Activated T-cell treated with anti-CD3 and anti-CD28 coated beads, Interleukin-2, amount 50 U/mL, for 24 hours (primary cell): ENCODE data around the gene ACOT11.

Experiments
- DNase-seq: peaks from one replicate; pipeline ENCODE4 v3.0.0-alpha.2; 2020
- H3K27ac Mint-ChIP-seq: 2 replicates; pipeline ENCODE4 v1.8.0; 2020; ENCODE audit warnings: mild to moderate bottlenecking, mixed read lengths
- H3K27me3 Mint-ChIP-seq: 2 replicates; pipeline ENCODE4 v1.8.0; 2020; ENCODE audit warnings: mixed read lengths
- H3K36me3 Mint-ChIP-seq: 2 replicates; pipeline ENCODE4 v1.8.0; 2020; ENCODE audit warnings: low read depth, mixed read lengths
- H3K4me1 Mint-ChIP-seq: 2 replicates; pipeline ENCODE4 v1.8.0; 2020; ENCODE audit warnings: low read depth, mixed read lengths
- H3K4me3 Mint-ChIP-seq: 2 replicates; pipeline ENCODE4 v1.8.0; 2020; ENCODE audit warnings: mild to moderate bottlenecking, moderate library complexity, mixed read lengths
- H3K9me3 Mint-ChIP-seq: 2 replicates; pipeline ENCODE4 v1.8.0; 2020; ENCODE audit warnings: mixed read lengths

The ACOT11 gene

GRCh38 chr1:54582566-54583306, 34.7 kb downstream of the ACOT11 start:
- no peaks in the 10 kb centered on the region for H3K36me3 Mint-ChIP-seq
- no peak overlapping the region for H3K4me3 Mint-ChIP-seq
- no peaks in the 10 kb centered on the region for H3K27me3 Mint-ChIP-seq
- H3K27ac Mint-ChIP-seq = no peak overlapping the region
- no peak for DNase-seq
- no peaks in the 10 kb centered on the region for H3K4me1 Mint-ChIP-seq
- no peaks in the 10 kb centered on the region for H3K9me3 Mint-ChIP-seq

GRCh38 chr1:54583307-54583686, 35.3 kb downstream of the ACOT11 start:
- H3K9me3 Mint-ChIP-seq = no peaks in the 10 kb centered on the region
- no peak for DNase-seq
- no peak overlapping the region for H3K27ac Mint-ChIP-seq
- no peaks in the 10 kb centered on the region for H3K36me3 Mint-ChIP-seq
- H3K4me1 Mint-ChIP-seq = peaks cover under 1% of the 10 kb centered on the region
- no peaks in the 10 kb centered on the region for H3K27me3 Mint-ChIP-seq
- no peak overlapping the region for H3K4me3 Mint-ChIP-seq

- peaks cover 5% of the 10 kb centered on the region for H3K4me1 Mint-ChIP-seq
- H3K9me3 Mint-ChIP-seq = no peaks in the 10 kb centered on the region
- H3K27ac Mint-ChIP-seq = no peak overlapping the region
- no peaks in the 10 kb centered on the region for H3K27me3 Mint-ChIP-seq
- H3K36me3 Mint-ChIP-seq = no peaks in the 10 kb centered on the region
- no peak for DNase-seq
- H3K4me3 Mint-ChIP-seq = no peak overlapping the region
Measured at GRCh38 chr1:54583871-54584270, 35.8 kb downstream of the ACOT11 start.

- Mint-ChIP-seq H3K36me3 (no peaks in the 10 kb centered on the region), H3K27ac (no peak overlapping the region), H3K4me3 (no peak overlapping the region)
Measured at GRCh38 chr1:54584575-54584974, 36.5 kb downstream of the ACOT11 start.

GRCh38 chr1:54585181-54586066, 37.4 kb downstream of the ACOT11 start:
- Mint-ChIP-seq H3K4me1 (peaks cover 5% of the 10 kb centered on the region), H3K9me3 (no peaks in the 10 kb centered on the region), H3K27me3 (no peaks in the 10 kb centered on the region), H3K4me3 (no peak overlapping the region), H3K36me3 (no peaks in the 10 kb centered on the region), H3K27ac (no peak overlapping the region)
- no peak for DNase-seq

More at GRCh38 chr1:54584575-54584974, 36.5 kb downstream of the ACOT11 start:
- Mint-ChIP-seq H3K27me3 (no peaks in the 10 kb centered on the region), H3K9me3 (no peaks in the 10 kb centered on the region), H3K4me1 (peaks cover 5% of the 10 kb centered on the region)
- no peak for DNase-seq

GRCh38 chr1:54588377-54588776, 40.3 kb downstream of the ACOT11 start:
- no peaks in the 10 kb centered on the region for H3K9me3 Mint-ChIP-seq
- no peaks in the 10 kb centered on the region for H3K36me3 Mint-ChIP-seq
- no peak overlapping the region for H3K27ac Mint-ChIP-seq
- no peak for DNase-seq
- H3K4me1 Mint-ChIP-seq = peaks cover 5% of the 10 kb centered on the region
- H3K27me3 Mint-ChIP-seq = no peaks in the 10 kb centered on the region
- no peak overlapping the region for H3K4me3 Mint-ChIP-seq

- Mint-ChIP-seq H3K36me3 (no peaks in the 10 kb centered on the region), H3K4me1 (peaks cover 5% of the 10 kb centered on the region), H3K4me3 (no peak overlapping the region), H3K27ac (no peak overlapping the region), H3K9me3 (no peaks in the 10 kb centered on the region), H3K27me3 (no peaks in the 10 kb centered on the region)
- DNase-seq = no peak
Measured at GRCh38 chr1:54591127-54591756, 43.2 kb downstream of the ACOT11 start.

GRCh38 chr1:54593571-54594160, 45.6 kb downstream of the ACOT11 start:
- H3K4me1 Mint-ChIP-seq = peaks cover under 1% of the 10 kb centered on the region
- DNase-seq = no peak
- no peaks in the 10 kb centered on the region for H3K9me3 Mint-ChIP-seq
- no peaks in the 10 kb centered on the region for H3K27me3 Mint-ChIP-seq
- H3K4me3 Mint-ChIP-seq = no peak overlapping the region
- H3K36me3 Mint-ChIP-seq = no peaks in the 10 kb centered on the region
- H3K27ac Mint-ChIP-seq = no peak overlapping the region

GRCh38 chr1:54594463-54594862, 46.4 kb downstream of the ACOT11 start:
- Mint-ChIP-seq H3K27me3 (no peaks in the 10 kb centered on the region), H3K36me3 (no peaks in the 10 kb centered on the region), H3K4me3 (no peak overlapping the region), H3K27ac (no peak overlapping the region), H3K9me3 (no peaks in the 10 kb centered on the region), H3K4me1 (no peaks in the 10 kb centered on the region)
- no peak for DNase-seq

GRCh38 chr1:54595956-54596498, 48.0 kb downstream of the ACOT11 start:
- Mint-ChIP-seq H3K9me3 (no peaks in the 10 kb centered on the region), H3K27ac (no peak overlapping the region), H3K4me3 (no peak overlapping the region), H3K27me3 (no peaks in the 10 kb centered on the region), H3K36me3 (no peaks in the 10 kb centered on the region), H3K4me1 (no peaks in the 10 kb centered on the region)
- DNase-seq = no peak

GRCh38 chr1:54596756-54597155, 48.7 kb downstream of the ACOT11 start:
- no peaks in the 10 kb centered on the region for H3K36me3 Mint-ChIP-seq
- H3K4me3 Mint-ChIP-seq = no peak overlapping the region
- H3K4me1 Mint-ChIP-seq = no peaks in the 10 kb centered on the region
- H3K27me3 Mint-ChIP-seq = no peaks in the 10 kb centered on the region
- no peak overlapping the region for H3K27ac Mint-ChIP-seq
- H3K9me3 Mint-ChIP-seq = no peaks in the 10 kb centered on the region
- DNase-seq = no peak

- no peak overlapping the region for H3K27ac Mint-ChIP-seq
- H3K36me3 Mint-ChIP-seq = no peaks in the 10 kb centered on the region
- H3K27me3 Mint-ChIP-seq = no peaks in the 10 kb centered on the region
- H3K4me3 Mint-ChIP-seq = no peak overlapping the region
- H3K4me1 Mint-ChIP-seq = no peaks in the 10 kb centered on the region
- no peak for DNase-seq
- no peaks in the 10 kb centered on the region for H3K9me3 Mint-ChIP-seq
Measured at GRCh38 chr1:54597455-54598030, 49.5 kb downstream of the ACOT11 start.

- DNase-seq = no peak
- H3K4me1 Mint-ChIP-seq = peaks cover 4% of the 10 kb centered on the region
- H3K4me3 Mint-ChIP-seq = no peak overlapping the region
- no peaks in the 10 kb centered on the region for H3K27me3 Mint-ChIP-seq
- no peak overlapping the region for H3K27ac Mint-ChIP-seq
- H3K9me3 Mint-ChIP-seq = no peaks in the 10 kb centered on the region
- H3K36me3 Mint-ChIP-seq = no peaks in the 10 kb centered on the region
Measured at GRCh38 chr1:54599211-54599823, 51.3 kb downstream of the ACOT11 start.
